Measurements from ENCODE around the gene FKBP2.

FKBP2 gene

GRCh38 chr11:64265176-64266160, 24.6 kb downstream of the FKBP2 start:
- peak; percentile 94 to 97 for DNase-seq

- DNase-seq: no peak
These were observed 25.4 kb downstream of the FKBP2 start for GRCh38 chr11:64266339-64266738.

GRCh38 chr11:64267207-64267945, 26.5 kb downstream of the FKBP2 start:
- DNase-seq: peak in 1 of 2 experiments; percentile 73

GRCh38 chr11:64268025-64268892, 27.4 kb downstream of the FKBP2 start:
- DNase-seq: no peak

- peak in 1 of 2 experiments; percentile 47 for DNase-seq
These were observed 28.1 kb downstream of the FKBP2 start for GRCh38 chr11:64268893-64269539.

- DNase-seq: peak; percentile 100
These were observed 28.8 kb downstream of the FKBP2 start for GRCh38 chr11:64269540-64270220.

- no peak for DNase-seq
These were observed 34.3 kb downstream of the FKBP2 start for GRCh38 chr11:64275031-64275800.

- no peak for DNase-seq
These were observed 34.9 kb downstream of the FKBP2 start for GRCh38 chr11:64275841-64276240.

GRCh38 chr11:64276653-64277431, 35.9 kb downstream of the FKBP2 start:
- no peak for DNase-seq

- DNase-seq: no peak
These were observed 37.8 kb downstream of the FKBP2 start for GRCh38 chr11:64278576-64279190.

GRCh38 chr11:64281957-64282770, 41.3 kb downstream of the FKBP2 start:
- DNase-seq: no peak

GRCh38 chr11:64283092-64283491, 42.2 kb downstream of the FKBP2 start:
- no peak for DNase-seq

GRCh38 chr11:64284048-64284961, 43.4 kb downstream of the FKBP2 start, which contains the start of gene BAD:
BAD (minus strand) TSS chr11:64284665; CDS start chr11:64284368, 297 bp downstream.
- DNase-seq: peak; percentile 89 to 98

- DNase-seq: peak in 1 of 2 experiments; percentile 89
These were observed 44.3 kb downstream of the FKBP2 start, which contains the start of gene GPR137 for GRCh38 chr11:64284962-64285884. GPR137 (plus strand) TSS chr11:64285848; CDS start chr11:64286525, 677 bp downstream.

GRCh38 chr11:64285885-64286800, 45.2 kb downstream of the FKBP2 start:
- DNase-seq: peak; percentile 51 to 60

All from NCI-H526 (cell line).